ENCODE results near the gene SPATC1L. TPM values are rescaled to one million over a fixed set of nuclear protein-coding genes. Genes with fewer than 3 reads are reported as not detected.

SPATC1L gene
- total and polyA plus RNA-seq, 8 donors = 5.0 to 17.7 (median 12.8) TPM

GRCh38 chr21:46211786-46212720 is 27.8 kb upstream of the SPATC1L start:
- TF ChIP-seq CTCF (IDR thresholded peaks at IDR 0.05) = no peak
- Histone ChIP-seq H3K27me3 (no peaks in the 10 kb centered on the region), H3K4me3 (no peak overlapping the region), H3K36me3 (peaks cover 0 to 98% of the 10 kb centered on the region in 2 donors), H3K4me1 (no peaks in the 10 kb centered on the region), H3K27ac (no peak overlapping the region), H3K9me3 (no peaks in the 10 kb centered on the region)
- DNase-seq (no peak), ATAC-seq (no peak)
- intact Hi-C loops (cut with DNase I) = no loop called here

- TF ChIP-seq CTCF (IDR thresholded peaks at IDR 0.05) = no peak
- DNase-seq (no peak), ATAC-seq (no peak)
- no peak overlapping the region for H3K4me3 ChIP-seq
- no peaks in the 10 kb centered on the region for H3K27me3 ChIP-seq
- peaks cover 0 to 100% of the 10 kb centered on the region in 2 donors for H3K36me3 ChIP-seq
- no peaks in the 10 kb centered on the region for H3K9me3 ChIP-seq
- H3K4me1 ChIP-seq = no peaks in the 10 kb centered on the region
- intact Hi-C loops (cut with DNase I) = no loop called here
- H3K27ac ChIP-seq = no peak overlapping the region
These were observed 27.1 kb upstream of the SPATC1L start for GRCh38 chr21:46211376-46211775.

GRCh38 chr21:46210378-46211136 is 26.3 kb upstream of the SPATC1L start:
- intact Hi-C loops (cut with DNase I) = no loop called here
- ATAC-seq = no peak
- Histone ChIP-seq H3K4me3 (no peak overlapping the region), H3K9me3 (no peaks in the 10 kb centered on the region), H3K27ac (no peak overlapping the region), H3K36me3 (peaks cover 0 to 100% of the 10 kb centered on the region in 2 donors), H3K27me3 (no peaks in the 10 kb centered on the region), H3K4me1 (no peaks in the 10 kb centered on the region)
- no peak for DNase-seq
- no peak for TF ChIP-seq CTCF (IDR thresholded peaks at IDR 0.05)

GRCh38 chr21:46208761-46209721 is 24.8 kb upstream of the SPATC1L start:
- peak in 1 of 4 donors; percentile 73 for DNase-seq
- Histone ChIP-seq H3K36me3 (peaks cover 0 to 99% of the 10 kb centered on the region in 2 donors), H3K4me3 (no peak overlapping the region), H3K4me1 (no peaks in the 10 kb centered on the region), H3K27me3 (no peaks in the 10 kb centered on the region), H3K27ac (no peak overlapping the region), H3K9me3 (no peaks in the 10 kb centered on the region)
- ATAC-seq = no peak
- TF ChIP-seq CTCF (IDR thresholded peaks at IDR 0.05) = no peak
- intact Hi-C loops (cut with DNase I) = no loop called here
